WI38 (cell line): ENCODE measurements around the gene CELF1.

Source experiments
- H3K4me3 ChIP-seq: 2 replicates; pipeline ENCODE4 v1.5.1; 2011; ENCODE audit warnings: low read depth, mild to moderate bottlenecking, control low read depth, low read length
- CTCF ChIP-seq: IDR thresholded peaks from 2 replicates; pipeline ENCODE4 v1.5.1; 2012; ENCODE audit warnings: low read depth, mild to moderate bottlenecking, control low read depth, low read length

Gene CELF1

GRCh38 chr11:47592970-47593369 is 40.0 kb upstream of the CELF1 start:
- no peak for TF ChIP-seq CTCF
- no peak overlapping the region for H3K4me3 ChIP-seq

- TF ChIP-seq CTCF: no peak
- H3K4me3 ChIP-seq: no peak overlapping the region
Measured at GRCh38 chr11:47592251-47592650, 39.3 kb upstream of the CELF1 start.

- no peak overlapping the region for H3K4me3 ChIP-seq
- no peak for TF ChIP-seq CTCF
Measured at GRCh38 chr11:47591764-47592163, 38.8 kb upstream of the CELF1 start.

GRCh38 chr11:47589977-47590861 is 37.3 kb upstream of the CELF1 start:
- no peak for TF ChIP-seq CTCF
- H3K4me3 ChIP-seq: no peak overlapping the region

GRCh38 chr11:47589584-47589976 is 36.6 kb upstream of the CELF1 start:
- no peak overlapping the region for H3K4me3 ChIP-seq
- TF ChIP-seq CTCF: no peak

- TF ChIP-seq CTCF: no peak
- no peak overlapping the region for H3K4me3 ChIP-seq
Measured at GRCh38 chr11:47589118-47589517, 36.2 kb upstream of the CELF1 start.

- no peak for TF ChIP-seq CTCF
- no peak overlapping the region for H3K4me3 ChIP-seq
Measured at GRCh38 chr11:47587723-47588326, 34.9 kb upstream of the CELF1 start.
